Mesothelial cell of epicardium (in vitro differentiated cells): ENCODE measurements around the gene CAMKK1. TPM values are rescaled to one million over a fixed set of nuclear protein-coding genes. Genes with fewer than 3 reads are reported as not detected.
A peak's percentile ranks its signal among the peaks of the same experiment; 100 is the strongest.

Experiments
- DNase-seq, 2 experiments: peaks; one replicate each; pipeline ENCODE4 v3.0.0; 2021; ENCODE audit warnings: low spot score in 2 of 2; ENCODE audit not compliant: unreplicated experiment in 2 of 2
- H3K27ac Mint-ChIP-seq: 2 replicates; pipeline ENCODE4 v1.8.0; 2021; ENCODE audit warnings: mixed read lengths
- H3K27me3 Mint-ChIP-seq: 2 replicates; pipeline ENCODE4 v1.8.0; 2021; ENCODE audit warnings: low read depth, mixed read lengths
- H3K36me3 Mint-ChIP-seq: 2 replicates; pipeline ENCODE4 v1.8.0; 2021; ENCODE audit warnings: mixed read lengths
- H3K4me1 Mint-ChIP-seq: 2 replicates; pipeline ENCODE4 v1.8.0; 2021; ENCODE audit warnings: mixed read lengths
- H3K4me3 Mint-ChIP-seq: 2 replicates; pipeline ENCODE4 v1.8.0; 2021; ENCODE audit warnings: mild to moderate bottlenecking, moderate library complexity, mixed read lengths
- H3K9me3 Mint-ChIP-seq: 2 replicates; pipeline ENCODE4 v1.8.0; 2021; ENCODE audit warnings: mixed read lengths
- total RNA-seq: library from RNA; stranded (reverse); gene quantifications from 3 replicates; pipeline ENCODE4 v1.2.1, GENCODE V29; 2021
- TF ChIP-seq, protein P1 (sequence below): fragments of 200-600 bp; sonication (generic); IDR thresholded peaks from one replicate; pipeline ENCODE4 v1.5.0; 2021; ENCODE audit warnings: antibody characterized with exemption; ENCODE audit not compliant: unreplicated experiment

The CAMKK1 gene
- total RNA-seq, 1 donor from 2014 or later = 4.3 TPM

- Mint-ChIP-seq H3K9me3 (no peaks in the 10 kb centered on the region), H3K27me3 (no peaks in the 10 kb centered on the region), H3K36me3 (peaks cover 21% of the 10 kb centered on the region), H3K4me3 (no peak overlapping the region), H3K27ac (no peak overlapping the region), H3K4me1 (no peaks in the 10 kb centered on the region)
- TF ChIP-seq, protein P1, sequence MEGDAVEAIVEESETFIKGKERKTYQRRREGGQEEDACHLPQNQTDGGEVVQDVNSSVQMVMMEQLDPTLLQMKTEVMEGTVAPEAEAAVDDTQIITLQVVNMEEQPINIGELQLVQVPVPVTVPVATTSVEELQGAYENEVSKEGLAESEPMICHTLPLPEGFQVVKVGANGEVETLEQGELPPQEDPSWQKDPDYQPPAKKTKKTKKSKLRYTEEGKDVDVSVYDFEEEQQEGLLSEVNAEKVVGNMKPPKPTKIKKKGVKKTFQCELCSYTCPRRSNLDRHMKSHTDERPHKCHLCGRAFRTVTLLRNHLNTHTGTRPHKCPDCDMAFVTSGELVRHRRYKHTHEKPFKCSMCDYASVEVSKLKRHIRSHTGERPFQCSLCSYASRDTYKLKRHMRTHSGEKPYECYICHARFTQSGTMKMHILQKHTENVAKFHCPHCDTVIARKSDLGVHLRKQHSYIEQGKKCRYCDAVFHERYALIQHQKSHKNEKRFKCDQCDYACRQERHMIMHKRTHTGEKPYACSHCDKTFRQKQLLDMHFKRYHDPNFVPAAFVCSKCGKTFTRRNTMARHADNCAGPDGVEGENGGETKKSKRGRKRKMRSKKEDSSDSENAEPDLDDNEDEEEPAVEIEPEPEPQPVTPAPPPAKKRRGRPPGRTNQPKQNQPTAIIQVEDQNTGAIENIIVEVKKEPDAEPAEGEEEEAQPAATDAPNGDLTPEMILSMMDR = no peak
- no peak for DNase-seq
Observed at GRCh38 chr17:3815122-3815521, 77.7 kb downstream of the CAMKK1 start.

DNA sequence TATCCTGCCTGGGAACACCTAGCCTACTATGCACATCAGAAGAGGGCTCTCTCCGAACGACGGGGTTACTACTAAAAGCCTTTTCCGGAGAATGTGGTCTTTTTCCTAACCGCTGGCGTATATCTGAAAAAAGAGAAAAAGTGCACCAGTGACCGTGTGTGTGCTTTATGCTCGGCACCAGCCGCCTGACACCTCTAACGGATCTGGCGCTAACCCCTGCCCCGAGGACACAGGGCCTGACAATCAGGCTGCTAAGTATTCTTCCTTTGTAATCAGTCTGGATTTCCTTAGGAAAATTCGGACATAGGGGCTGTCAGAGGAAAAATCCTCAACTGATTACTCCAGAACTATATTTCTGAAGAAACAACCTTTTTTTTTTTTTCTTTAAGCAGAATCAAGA lies 78.5 kb downstream of the CAMKK1 start:
- Mint-ChIP-seq H3K9me3 (no peaks in the 10 kb centered on the region), H3K27me3 (no peaks in the 10 kb centered on the region), H3K4me3 (no peak overlapping the region), H3K36me3 (peaks cover 24% of the 10 kb centered on the region), H3K27ac (no peak overlapping the region), H3K4me1 (no peaks in the 10 kb centered on the region)
- TF ChIP-seq, protein P1 = no peak
- no peak for DNase-seq

GRCh38 chr17:3813171-3813570 lies 79.7 kb downstream of the CAMKK1 start:
- no peaks in the 10 kb centered on the region for H3K9me3 Mint-ChIP-seq
- no peaks in the 10 kb centered on the region for H3K27me3 Mint-ChIP-seq
- H3K4me1 Mint-ChIP-seq = no peaks in the 10 kb centered on the region
- TF ChIP-seq, protein P1 = no peak
- no peak overlapping the region for H3K4me3 Mint-ChIP-seq
- peaks cover 20% of the 10 kb centered on the region for H3K36me3 Mint-ChIP-seq
- DNase-seq = no peak
- H3K27ac Mint-ChIP-seq = no peak overlapping the region

GRCh38 chr17:3812771-3813170 lies 80.1 kb downstream of the CAMKK1 start:
- no peaks in the 10 kb centered on the region for H3K4me1 Mint-ChIP-seq
- H3K36me3 Mint-ChIP-seq = peaks cover 22% of the 10 kb centered on the region
- no peaks in the 10 kb centered on the region for H3K9me3 Mint-ChIP-seq
- TF ChIP-seq, protein P1 = no peak
- no peaks in the 10 kb centered on the region for H3K27me3 Mint-ChIP-seq
- no peak for DNase-seq
- peak overlapping the region; percentile 11 for H3K27ac Mint-ChIP-seq
- H3K4me3 Mint-ChIP-seq = no peak overlapping the region

DNA sequence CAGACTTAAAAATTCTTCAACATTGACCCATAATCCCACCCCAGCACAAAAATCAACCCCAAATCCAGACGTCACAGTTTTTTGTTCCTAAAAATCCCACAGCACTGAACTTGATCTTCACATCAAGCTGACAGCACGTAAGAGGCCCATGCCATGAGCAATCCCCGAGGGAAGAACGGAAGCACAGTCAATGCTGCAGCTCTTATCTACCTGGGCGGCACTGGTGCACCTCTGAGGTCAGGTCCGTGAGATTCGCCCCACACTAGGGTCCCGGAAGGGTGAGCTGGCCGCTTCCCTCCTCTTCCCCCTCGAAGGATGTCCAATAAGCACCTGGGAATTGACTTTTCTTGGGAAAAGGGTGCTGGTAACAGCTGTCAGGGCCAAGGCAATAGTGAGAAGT lies 80.6 kb downstream of the CAMKK1 start:
- Mint-ChIP-seq H3K36me3 (peaks cover 24% of the 10 kb centered on the region), H3K27me3 (no peaks in the 10 kb centered on the region), H3K4me1 (no peaks in the 10 kb centered on the region), H3K4me3 (no peak overlapping the region), H3K9me3 (no peaks in the 10 kb centered on the region), H3K27ac (no peak overlapping the region)
- TF ChIP-seq, protein P1 = no peak
- DNase-seq = no peak

Other genes starting within 250 kb of the CAMKK1 start
- gene TAX1BP3, start 224.5 kb downstream of the CAMKK1 start, total RNA-seq = 133 to 136 TPM (median 135 TPM) in 3 replicates
- 33.1 to 36.5 TPM (median 33.6 TPM) in 3 replicates for gene EMC6, start 224.2 kb downstream of the CAMKK1 start, total RNA-seq
- gene P2RX5, start 196.9 kb downstream of the CAMKK1 start, total RNA-seq = 0.18 to 0.66 TPM (median 0.24 TPM) in 3 replicates
- 4.2 to 5.2 TPM (median 4.4 TPM) in 3 replicates for gene HASPIN, start 169.2 kb downstream of the CAMKK1 start, total RNA-seq
- gene ITGAE, start 91.9 kb downstream of the CAMKK1 start, total RNA-seq = 19.8 to 20.6 TPM (median 20.4 TPM) in 3 replicates
- gene NCBP3, start 46.8 kb downstream of the CAMKK1 start, total RNA-seq = 88.8 to 97.0 TPM (median 91.4 TPM) in 3 replicates
- gene P2RX1, start 23.4 kb upstream of the CAMKK1 start, total RNA-seq = 0.16 to 0.22 TPM (median 0.18 TPM) in 3 replicates
- 4.1 to 4.6 TPM (median 4.1 TPM) in 3 replicates for gene ATP2A3, start 71.4 kb upstream of the CAMKK1 start, total RNA-seq
- gene ZZEF1, start 250.0 kb upstream of the CAMKK1 start, total RNA-seq = 42.2 to 45.9 TPM (median 44.1 TPM) in 3 replicates